K562 (cell line): Measurements from ENCODE around the gene OSM. TPM values are rescaled to one million over a fixed set of nuclear protein-coding genes. Genes with fewer than 3 reads are reported as not detected.

Source experiments
- ATAC-seq: fragments of 200-7000 bp; cut with Tn5 transposase; 3 replicates; pipeline ENCODE4 v1.9.1; 2020; ENCODE audit warnings: moderate library complexity
- BruUV-seq: library from RNA; stranded (reverse); fragments of 400-500 nt; replicated peaks from 2 replicates; lab custom pipeline; 2021; lab: Mats Ljungman, UMichigan
- CTCF ChIA-PET: fragments of 300-600 bp; formaldehyde crosslinking; extraction: SDS; loops from one replicate; lab custom pipeline; 2021; ENCODE audit warnings: low intra/inter-chr PET ratio; lab: Yijun Ruan, JAX
- POLR2A ChIA-PET: fragments of 300-600, 350-650 bp; sonication (Branson Sonifier 250); formaldehyde crosslinking; extraction: SDS; loops from one replicate; lab custom pipeline; 2021; ENCODE audit warnings: antibody characterized with exemption, inconsistent platforms; lab: Yijun Ruan, JAX
- DNase-seq, 4 experiments: peaks; one replicate each; pipeline versions ENCODE4 v3.0.0 to v3.0.0-alpha.2; 2011 to 2018; ENCODE audit warnings: low spot score in 3 of 4, mixed read lengths in 3 of 4; ENCODE audit errors: extremely low read depth in 1 of 4
- FAIRE-seq: peaks from 2 replicates; lab custom pipeline; 2011; peaks lifted over from hg19 to GRCh38; lab: Jason Lieb, UNC
- H2AFZ ChIP-seq: 2 replicates; pipeline ENCODE4 v1.6.0; 2011; ENCODE audit warnings: low read depth, low read length, control low read depth, inconsistent platforms
- H3K27ac ChIP-seq: fragments of 200-600 bp; 3 replicates; pipeline ENCODE4 v1.8.0; 2011; ENCODE audit warnings: low read depth, mild to moderate bottlenecking, control low read depth, inconsistent platforms, low read length, moderate library complexity, mixed read lengths; ENCODE audit errors: extremely low read depth
- H3K27me3 ChIP-seq, 2 experiments: fragments of 300-600 bp in 1 of 2; 2 replicates in 1 of 2; 3 replicates in 1 of 2; pipeline versions ENCODE4 v1.6.0 to v1.8.0; 2011; ENCODE audit warnings: inconsistent platforms in 2 of 2, low read length in 2 of 2, mild to moderate bottlenecking in 1 of 2, mixed read lengths in 1 of 2, moderate library complexity in 1 of 2; ENCODE audit not compliant: control insufficient read depth in 2 of 2, insufficient read depth in 2 of 2
- H3K36me3 ChIP-seq: fragments of 300-600 bp; 3 replicates; pipeline ENCODE4 v1.8.0; 2011; ENCODE audit warnings: mild to moderate bottlenecking, low read length, inconsistent platforms; ENCODE audit not compliant: control insufficient read depth, insufficient read depth
- H3K4me1 ChIP-seq, 2 experiments: fragments of 200-600 bp in 1 of 2; replicated peaks in 1 of 2; 2 replicates in 1 of 2; 3 replicates in 1 of 2; pipeline versions ENCODE4 v1.5.1 to v1.8.0; 2011; ENCODE audit warnings: inconsistent platforms in 2 of 2, low read length in 2 of 2, mild to moderate bottlenecking in 1 of 2, mixed read lengths in 1 of 2, moderate library complexity in 1 of 2; ENCODE audit not compliant: control insufficient read depth in 2 of 2, insufficient read depth in 2 of 2
- H3K4me2 ChIP-seq: 2 replicates; pipeline ENCODE4 v1.6.1; 2011; ENCODE audit warnings: low read length, control low read depth, inconsistent platforms, mixed read lengths; ENCODE audit not compliant: insufficient read depth
- H3K4me3 ChIP-seq: fragments of 200-600 bp; sonication (generic), shearing (Covaris generic); 2 replicates; pipeline ENCODE4 v1.5.1; 2016; ENCODE audit warnings: control low read depth, inconsistent platforms
- H3K79me2 ChIP-seq: fragments of 200-600 bp; 3 replicates; pipeline ENCODE4 v1.8.0; 2011; ENCODE audit warnings: low read length, inconsistent platforms; ENCODE audit not compliant: control insufficient read depth, insufficient read depth
- H3K9ac ChIP-seq, 2 experiments: 2 replicates each; pipeline versions ENCODE4 v1.6.0 to v1.6.1; 2011; ENCODE audit warnings: low read depth in 2 of 2, low read length in 2 of 2, control low read depth in 1 of 2, inconsistent platforms in 1 of 2, mild to moderate bottlenecking in 1 of 2, mixed read lengths in 1 of 2; ENCODE audit not compliant: insufficient read depth in 1 of 2
- H3K9me1 ChIP-seq: one replicate; pipeline ENCODE4 v1.6.0; 2011; ENCODE audit warnings: inconsistent platforms, mild to moderate bottlenecking, low read length, moderate library complexity; ENCODE audit not compliant: control insufficient read depth, insufficient read depth
- H3K9me3 ChIP-seq: replicated peaks from 2 replicates; pipeline ENCODE4 v1.5.1; 2011; ENCODE audit warnings: low read depth, low read length, inconsistent platforms; ENCODE audit not compliant: control insufficient read depth, insufficient read depth
- H4K20me1 ChIP-seq: replicated peaks from 2 replicates; pipeline ENCODE4 v1.6.1; 2011; ENCODE audit warnings: low read length, inconsistent platforms, mixed read lengths; ENCODE audit not compliant: control insufficient read depth, insufficient read depth
- BACH1 ChIP-seq: fragments of 200-800 bp; sonication (Bioruptor generic); IDR thresholded peaks from 2 replicates; pipeline ENCODE4 v1.6.1; 2016; ENCODE audit warnings: missing genetic modification characterization, missing compliant biosample characterization
- CSDE1 ChIP-seq, 2 experiments: fragments of 450-650 bp; IDR thresholded peaks; 2 replicates each; pipeline ENCODE4 v1.6.1; 2016; ENCODE audit warnings: mild to moderate bottlenecking in 1 of 2
- FIP1L1 ChIP-seq: fragments of 200-400 bp; formaldehyde crosslinking; IDR thresholded peaks from 2 replicates; pipeline ENCODE4 v1.6.1; 2018; ENCODE audit warnings: mild to moderate bottlenecking, low read depth, low read length; ENCODE audit not compliant: poor library complexity, severe bottlenecking
- KLF16 ChIP-seq: IDR thresholded peaks from 2 replicates; pipeline ENCODE4 v1.6.1; 2016; ENCODE audit warnings: antibody characterized with exemption
- MCM7 ChIP-seq, 2 experiments: fragments of 450-650 bp; IDR thresholded peaks; 2 replicates each; pipeline ENCODE4 v1.6.1; 2016 to 2018
- MEF2A ChIP-seq: IDR thresholded peaks from 2 replicates; pipeline ENCODE4 v1.6.1; 2011; ENCODE audit warnings: low read depth, mild to moderate bottlenecking, low read length, moderate library complexity; ENCODE audit not compliant: control insufficient read depth
- MYBL2 ChIP-seq, 2 experiments: fragments of 450-650 bp in 1 of 2; sonication (generic) in 1 of 2; formaldehyde crosslinking in 1 of 2; IDR thresholded peaks; 2 replicates each; pipeline versions ENCODE4 v1.6.1 to v1.8.1; 2017 to 2022; ENCODE audit warnings: borderline replicate concordance in 1 of 2, inconsistent platforms in 1 of 2, low read depth in 1 of 2, mild to moderate bottlenecking in 1 of 2, missing genetic modification reagents in 1 of 2, moderate library complexity in 1 of 2
- NR1H2 ChIP-seq: sonication (generic); formaldehyde crosslinking; IDR thresholded peaks from 2 replicates; pipeline ENCODE4 v1.4.0; 2020; ENCODE audit warnings: mild to moderate bottlenecking, missing genetic modification reagents
- RAD51 ChIP-seq: fragments of 450-650 bp; IDR thresholded peaks from 2 replicates; pipeline ENCODE4 v1.7.1; 2016; ENCODE audit warnings: low read depth, mild to moderate bottlenecking, borderline replicate concordance
- SP2 ChIP-seq: IDR thresholded peaks from 2 replicates; pipeline ENCODE4 v1.6.1; 2011; ENCODE audit warnings: mild to moderate bottlenecking, low read depth, low read length, moderate library complexity; ENCODE audit not compliant: poor library complexity, severe bottlenecking; ENCODE audit errors: extremely low read depth
- SPI1 ChIP-seq: IDR thresholded peaks from 2 replicates; pipeline ENCODE4 v1.6.1; 2011; ENCODE audit warnings: low read depth, low read length, control low read depth, borderline replicate concordance
- SRSF7 ChIP-seq: fragments of 200-400 bp; formaldehyde crosslinking; optimal IDR thresholded peaks from 2 replicates; pipeline ENCODE3; 2017; ENCODE audit warnings: mild to moderate bottlenecking, low read depth, low read length
- THRB ChIP-seq: fragments of 450-650 bp; formaldehyde crosslinking; conservative IDR thresholded peaks from 2 replicates; pipeline ENCODE4 v1.4.0; 2022; ENCODE audit warnings: mild to moderate bottlenecking, missing genetic modification characterization
- WGBS: fragments of 100-300 bp; shearing (Covaris generic); methylation state at CpG from one replicate; pipeline ENCODE4 v1.1.6; 2016; ENCODE audit warnings: low coverage, mixed read lengths; ENCODE audit not compliant: insufficient coverage; ENCODE audit errors: missing lambda C conversion rate; 5-methylcytosine and 5-hydroxymethylcytosine counted together
- in situ Hi-C: fragments of 300-500 bp; cut with MboI; formaldehyde crosslinking; loops from 4 replicates; pipeline ENCODE4 v1.15.0; 2018; ENCODE audit warnings: inconsistent platforms, mixed read lengths
- intact Hi-C: fragments of 100-400 bp; cut with micrococcal nuclease; formaldehyde crosslinking; loops from 2 replicates; pipeline ENCODE4 v1.14.2; 2022
- polyA plus RNA-seq, 8 experiments: library from polyadenylated mRNA; depleted of rRNA in 4 of 8; stranded (reverse) in 5 of 8; unstranded in 3 of 8; fragments of >200 nt; fragmentation: Nextera tagmentation in 2 of 8; fragmentation: Illumina TruSeq in 1 of 8; extraction: Ambion mirVana in 2 of 8; extraction: Trizol in 1 of 8; gene quantifications; 2 replicates each; pipeline versions ENCODE4 v1.2.1 to v1.2.3, GENCODE V29; 2011 to 2014; ENCODE audit warnings: inconsistent platforms in 1 of 8, missing spikeins in 1 of 8
- total RNA-seq, 7 experiments: library from RNA; depleted of rRNA in 6 of 7; stranded (reverse); fragments of >200 nt in 6 of 7; fragmentation: Illumina TruSeq in 2 of 7; extraction: Trizol in 2 of 7; gene quantifications; 2 replicates each; pipeline versions ENCODE4 v1.2.1 to v1.2.3, GENCODE V29; 2011 to 2021; ENCODE audit warnings: low replicate concordance in 1 of 7
- TF ChIP-seq, protein P1 (sequence below): IDR thresholded peaks from 3 replicates; pipeline ENCODE4 v1.6.1; 2011; ENCODE audit warnings: borderline replicate concordance, mild to moderate bottlenecking, moderate library complexity; ENCODE audit not compliant: insufficient read length; ENCODE audit errors: extremely low read depth
- TF ChIP-seq, protein P2 (sequence below), 3 experiments: fragments of 200-800 bp in 1 of 3; sonication (Bioruptor generic) in 1 of 3; sonication (generic) in 1 of 3; formaldehyde crosslinking in 1 of 3; IDR thresholded peaks; 2 replicates each; pipeline versions ENCODE4 v1.6.1 to v1.8.0; 2016 to 2022; ENCODE audit warnings: mild to moderate bottlenecking in 2 of 3, missing compliant biosample characterization in 2 of 3, missing genetic modification characterization in 2 of 3, missing genetic modification reagents in 1 of 3

OSM gene
- total and polyA plus RNA-seq, 9 of the 15 experiments (the other 6 are each of a cell fraction or from before 2014, with no cell fraction given) = 0.22 TPM; not detected in 8

DNA sequence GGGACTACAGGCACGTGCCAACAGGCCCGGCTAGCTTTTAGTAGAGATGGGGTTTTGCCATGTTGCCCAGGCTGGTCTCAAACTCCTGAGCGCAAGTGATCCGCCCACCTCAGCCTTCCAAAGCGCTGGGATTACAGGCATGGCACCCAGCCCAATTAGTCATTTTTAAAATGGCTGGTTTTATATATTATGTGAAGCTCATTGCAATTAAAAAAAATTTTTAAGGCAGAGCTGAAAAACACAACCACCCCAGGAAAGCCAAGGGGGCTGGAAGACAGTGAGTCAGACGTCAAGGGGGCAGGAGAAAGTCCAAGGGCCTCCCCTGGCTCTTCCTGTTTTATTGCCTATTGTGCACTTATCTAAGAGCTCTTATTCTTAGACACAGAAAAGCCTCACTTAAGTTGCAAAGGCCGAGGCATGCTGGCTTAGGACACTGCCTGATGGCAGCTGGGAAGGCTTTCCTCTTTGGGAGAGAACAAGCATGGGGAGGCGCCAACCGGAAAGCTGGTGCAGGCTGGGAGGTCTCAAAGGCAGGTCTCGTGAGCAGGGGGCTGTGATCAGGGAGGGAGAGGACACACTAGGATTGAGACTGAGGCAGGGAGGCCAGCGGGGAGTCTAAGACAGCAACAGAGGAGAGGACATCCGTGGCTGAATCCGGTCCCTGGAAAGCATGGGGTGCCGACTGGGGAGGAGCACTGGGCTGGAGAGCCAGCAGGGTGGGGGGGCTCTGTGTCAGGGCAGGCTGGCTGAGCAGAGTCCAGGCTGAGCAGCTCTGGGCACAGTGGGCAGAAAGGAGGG, 11.1 kb upstream of the OSM start:
- ChIA-PET CTCF (no interaction called here), POLR2A (interaction anchor here (1.8 kb wide), 1 partner anchor 10 kb away, joined by 8 read pairs; no protein-coding TSS in a partner anchor)
- no peak overlapping the region for H3K27ac ChIP-seq
- peak overlapping the region in 1 of 2 experiments; percentile 58; a peak in 1 of 4 replicates for H3K9ac ChIP-seq
- H3K79me2 ChIP-seq = no peaks in the 10 kb centered on the region
- intact Hi-C loops = no loop called here
- no peak for TF ChIP-seq SRSF7
- no peak for TF ChIP-seq MEF2A
- no peak for TF ChIP-seq SP2
- TF ChIP-seq, protein P1, sequence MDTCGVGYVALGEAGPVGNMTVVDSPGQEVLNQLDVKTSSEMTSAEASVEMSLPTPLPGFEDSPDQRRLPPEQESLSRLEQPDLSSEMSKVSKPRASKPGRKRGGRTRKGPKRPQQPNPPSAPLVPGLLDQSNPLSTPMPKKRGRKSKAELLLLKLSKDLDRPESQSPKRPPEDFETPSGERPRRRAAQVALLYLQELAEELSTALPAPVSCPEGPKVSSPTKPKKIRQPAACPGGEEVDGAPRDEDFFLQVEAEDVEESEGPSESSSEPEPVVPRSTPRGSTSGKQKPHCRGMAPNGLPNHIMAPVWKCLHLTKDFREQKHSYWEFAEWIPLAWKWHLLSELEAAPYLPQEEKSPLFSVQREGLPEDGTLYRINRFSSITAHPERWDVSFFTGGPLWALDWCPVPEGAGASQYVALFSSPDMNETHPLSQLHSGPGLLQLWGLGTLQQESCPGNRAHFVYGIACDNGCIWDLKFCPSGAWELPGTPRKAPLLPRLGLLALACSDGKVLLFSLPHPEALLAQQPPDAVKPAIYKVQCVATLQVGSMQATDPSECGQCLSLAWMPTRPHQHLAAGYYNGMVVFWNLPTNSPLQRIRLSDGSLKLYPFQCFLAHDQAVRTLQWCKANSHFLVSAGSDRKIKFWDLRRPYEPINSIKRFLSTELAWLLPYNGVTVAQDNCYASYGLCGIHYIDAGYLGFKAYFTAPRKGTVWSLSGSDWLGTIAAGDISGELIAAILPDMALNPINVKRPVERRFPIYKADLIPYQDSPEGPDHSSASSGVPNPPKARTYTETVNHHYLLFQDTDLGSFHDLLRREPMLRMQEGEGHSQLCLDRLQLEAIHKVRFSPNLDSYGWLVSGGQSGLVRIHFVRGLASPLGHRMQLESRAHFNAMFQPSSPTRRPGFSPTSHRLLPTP = no peak
- TF ChIP-seq SPI1 = peak; percentile 16; the same call in 1 of the 2 replicates
- TF ChIP-seq THRB (CRISPR knock-in tag) = no peak
- no peak for TF ChIP-seq MCM7 (IDR thresholded peaks at IDR 0.05)
- TF ChIP-seq MYBL2 (IDR thresholded peaks at IDR 0.05; ENCODE audit: low read depth) = no peak
- TF ChIP-seq MYBL2 (CRISPR knock-in tag; IDR thresholded peaks at IDR 0.05; ENCODE audit: borderline replicate concordance) = no peak
- TF ChIP-seq, protein P2, sequence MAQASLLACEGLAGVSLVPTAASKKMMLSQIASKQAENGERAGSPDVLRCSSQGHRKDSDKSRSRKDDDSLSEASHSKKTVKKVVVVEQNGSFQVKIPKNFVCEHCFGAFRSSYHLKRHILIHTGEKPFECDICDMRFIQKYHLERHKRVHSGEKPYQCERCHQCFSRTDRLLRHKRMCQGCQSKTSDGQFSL (CRISPR knock-in tag; IDR thresholded peaks at IDR 0.05) = 0 out of 2 replicates have a peak, but pooled peaks have one; percentile 19
- TF ChIP-seq, protein P2 (tag; IDR thresholded peaks at IDR 0.05) = no peak
- TF ChIP-seq BACH1 = no peak
- TF ChIP-seq NR1H2 = no peak
- no peak for TF ChIP-seq FIP1L1
- TF ChIP-seq RAD51 = no peak
- no peak for TF ChIP-seq KLF16
- no peak for TF ChIP-seq CSDE1 (IDR thresholded peaks at IDR 0.05)
- H3K27me3 ChIP-seq = no peaks in the 10 kb centered on the region; a peak in 1 of 5 replicates
- in situ Hi-C loops = no loop called here
- H3K9me1 ChIP-seq = no peaks in the 10 kb centered on the region
- WGBS = 45% methylated on average over 11 of the region's 14 CpGs
- FAIRE-seq (no peak), DNase-seq (no peak), ATAC-seq (no peak)
- no peak overlapping the region for H3K4me2 ChIP-seq
- peaks cover 2 to 12% of the 10 kb centered on the region in 2 experiments; a peak in 3 of 5 replicates for H3K4me1 ChIP-seq
- no peaks in the 10 kb centered on the region for H3K9me3 ChIP-seq
- peak overlapping the region; percentile 40; the same call in 1 of the 2 replicates for H2AFZ ChIP-seq
- no peak overlapping the region for H3K4me3 ChIP-seq
- no peaks in the 10 kb centered on the region for H3K36me3 ChIP-seq
- BruUV-seq = no TSS peak
- no peaks in the 10 kb centered on the region for H4K20me1 ChIP-seq
